SK-N-SH (cell line): ENCODE results near the gene FRMD8. TPM values are rescaled to one million over a fixed set of nuclear protein-coding genes. Genes with fewer than 3 reads are reported as not detected.

Source experiments
- CTCF ChIA-PET: fragments of 300-600, 350-600 bp; formaldehyde crosslinking; extraction: SDS; loops from one replicate; lab custom pipeline; 2021; lab: Yijun Ruan, JAX
- POLR2A ChIA-PET: fragments of 350-600 bp; sonication (Branson Sonifier 250); formaldehyde crosslinking; extraction: SDS; loops from one replicate; lab custom pipeline; 2020; ENCODE audit warnings: antibody characterized with exemption, inconsistent platforms; lab: Yijun Ruan, JAX
- DNase-seq: peaks from one replicate; pipeline ENCODE4 v3.0.0; 2012
- H2AFZ ChIP-seq: fragments of 200-600 bp; sonication (generic); 2 replicates; pipeline ENCODE4 v1.8.1; 2016; ENCODE audit warnings: antibody characterized with exemption, mild to moderate bottlenecking, low read depth
- H3F3A ChIP-seq: fragments of 200-600 bp; sonication (generic); replicated peaks from 2 replicates; pipeline ENCODE3; 2016; ENCODE audit warnings: antibody characterized with exemption, mild to moderate bottlenecking; ENCODE audit not compliant: insufficient read depth
- H3K27ac ChIP-seq, 2 experiments: fragments of 200-500 bp in 1 of 2; fragments of 200-600 bp in 1 of 2; sonication (Bioruptor generic) in 1 of 2; sonication (generic), shearing (Covaris generic) in 1 of 2; 2 replicates each; pipeline versions ENCODE4 v1.5.1 to v1.6.1; 2014 to 2016; ENCODE audit warnings: low read depth in 2 of 2, inconsistent platforms in 1 of 2, low read length in 1 of 2, mild to moderate bottlenecking in 1 of 2, mixed read lengths in 1 of 2
- H3K27me3 ChIP-seq: fragments of 200-600 bp; sonication (generic), shearing (Covaris generic); 2 replicates; pipeline ENCODE4 v1.6.1; 2016; ENCODE audit warnings: mixed run types; ENCODE audit not compliant: insufficient read depth
- H3K36me3 ChIP-seq, 2 experiments: fragments of 200-500 bp in 1 of 2; fragments of 200-600 bp in 1 of 2; sonication (Bioruptor generic) in 1 of 2; sonication (generic) in 1 of 2; replicated peaks in 1 of 2; 2 replicates each; pipeline versions ENCODE3 to v1.5.1; 2014 to 2016; ENCODE audit warnings: low read length in 1 of 2, mild to moderate bottlenecking in 1 of 2; ENCODE audit not compliant: insufficient read depth in 2 of 2, control insufficient read depth in 1 of 2
- H3K4me1 ChIP-seq, 2 experiments: fragments of 200-500 bp in 1 of 2; fragments of 200-600 bp in 1 of 2; sonication (Bioruptor generic) in 1 of 2; sonication (generic), shearing (Covaris generic) in 1 of 2; 2 replicates each; pipeline versions ENCODE4 v1.5.1 to v1.6.1; 2014 to 2016; ENCODE audit warnings: low read depth in 1 of 2, low read length in 1 of 2, mixed run types in 1 of 2; ENCODE audit not compliant: insufficient read depth in 2 of 2, control insufficient read depth in 1 of 2
- H3K4me2 ChIP-seq: fragments of 200-600 bp; sonication (generic), shearing (Covaris generic); 2 replicates; pipeline ENCODE4 v1.6.1; 2017; ENCODE audit warnings: mixed run types
- H3K4me3 ChIP-seq, 2 experiments: fragments of 200-500 bp in 1 of 2; fragments of 200-600 bp in 1 of 2; sonication (Bioruptor generic) in 1 of 2; sonication (generic), shearing (Covaris generic) in 1 of 2; 2 replicates each; pipeline versions ENCODE4 v1.5.1 to v1.8.1; 2014 to 2016; ENCODE audit warnings: low read depth in 2 of 2, inconsistent platforms in 1 of 2, low read length in 1 of 2, mild to moderate bottlenecking in 1 of 2, mixed read lengths in 1 of 2, moderate library complexity in 1 of 2
- H3K79me2 ChIP-seq: fragments of 200-600 bp; sonication (generic); 2 replicates; pipeline ENCODE4 v1.8.1; 2017; ENCODE audit warnings: mild to moderate bottlenecking; ENCODE audit not compliant: insufficient read depth
- H3K9ac ChIP-seq: fragments of 200-600 bp; sonication (generic); 2 replicates; pipeline ENCODE4 v1.6.1; 2017; ENCODE audit warnings: mixed run types
- H3K9me2 ChIP-seq: fragments of 200-600 bp; sonication (generic); 2 replicates; pipeline ENCODE4 v1.6.1; 2017; ENCODE audit warnings: mixed run types
- H3K9me3 ChIP-seq: fragments of 200-600 bp; sonication (generic); 2 replicates; pipeline ENCODE4 v1.6.1; 2017; ENCODE audit warnings: mixed run types, mild to moderate bottlenecking, moderate library complexity
- H4K20me1 ChIP-seq: fragments of 200-600 bp; sonication (generic); 2 replicates; pipeline ENCODE4 v1.6.1; 2017; ENCODE audit warnings: mild to moderate bottlenecking, mixed run types; ENCODE audit not compliant: insufficient read depth
- CHD2 ChIP-seq: fragments of 150-350 bp; IDR thresholded peaks from 2 replicates; pipeline ENCODE4 v1.6.1; 2018; ENCODE audit warnings: low read length; ENCODE audit not compliant: partially characterized antibody
- CTCF ChIP-seq: fragments of 200-600 bp; sonication (generic); IDR thresholded peaks from 2 replicates; pipeline ENCODE4 v1.6.1; 2017; ENCODE audit warnings: antibody characterized with exemption, mild to moderate bottlenecking, moderate library complexity
- FOSL2 ChIP-seq: IDR thresholded peaks from 2 replicates; pipeline ENCODE4 v1.4.0; 2012; ENCODE audit warnings: low read depth, mild to moderate bottlenecking, moderate library complexity, borderline replicate concordance
- FOXM1 ChIP-seq: IDR thresholded peaks from 2 replicates; pipeline ENCODE4 v1.4.0; 2012; ENCODE audit warnings: low read depth, mild to moderate bottlenecking
- GABPA ChIP-seq: IDR thresholded peaks from 2 replicates; pipeline ENCODE4 v1.4.0; 2012; ENCODE audit warnings: low read depth, mild to moderate bottlenecking
- IRF3 ChIP-seq: fragments of 150-350 bp; IDR thresholded peaks from 2 replicates; pipeline ENCODE4 v1.6.1; 2016; ENCODE audit warnings: mild to moderate bottlenecking, low read depth, low read length
- JUND ChIP-seq: IDR thresholded peaks from 2 replicates; pipeline ENCODE4 v1.4.0; 2012
- MEF2A ChIP-seq: IDR thresholded peaks from 2 replicates; pipeline ENCODE4 v1.4.0; 2012; ENCODE audit warnings: low read depth, borderline replicate concordance
- POLR2AphosphoS5 ChIP-seq: IDR thresholded peaks from 2 replicates; pipeline ENCODE4 v1.6.1; 2012; ENCODE audit warnings: low read depth, low read length
- RAD21 ChIP-seq: IDR thresholded peaks from 2 replicates; pipeline ENCODE4 v1.6.1; 2012; ENCODE audit warnings: mild to moderate bottlenecking, low read length
- RFX5 ChIP-seq: IDR thresholded peaks from 2 replicates; pipeline ENCODE4 v1.6.1; 2012; ENCODE audit warnings: mild to moderate bottlenecking, improper control_type of control experiment, low read length
- TCF12 ChIP-seq: IDR thresholded peaks from 2 replicates; pipeline ENCODE4 v1.4.0; 2012
- YY1 ChIP-seq: IDR thresholded peaks from 2 replicates; pipeline ENCODE4 v1.4.0; 2012; ENCODE audit warnings: low read depth, mild to moderate bottlenecking
- WGBS: methylation state at CpG from one replicate; pipeline ENCODE4 v1.1.6; 2017; ENCODE audit warnings: low lambda C conversion rate; 5-methylcytosine and 5-hydroxymethylcytosine counted together
- polyA plus RNA-seq, 3 experiments: library from polyadenylated mRNA; depleted of rRNA; stranded (reverse); fragments of >200 nt; gene quantifications; 2 replicates each; pipeline ENCODE4 v1.2.3, GENCODE V29; 2012

Gene FRMD8
- polyA plus RNA-seq, 1 of the 3 experiments (the other 2 are of a cell fraction): 19.0 TPM

- TF ChIP-seq CTCF (no peak), TCF12 (no peak), FOXM1 (no peak), IRF3 (no peak), GABPA (no peak), FOSL2 (no peak), MEF2A (no peak)
- TF ChIP-seq, all 33 proteins: peak for 3
Measured at GRCh38 chr11:65437436-65438227, 51.2 kb downstream of the FRMD8 start (continued).

- H3K9me3 ChIP-seq: no peaks in the 10 kb centered on the region
- peak overlapping the region in 1 of 2 experiments; percentile 12; a peak in 1 of 4 replicates for H3K4me3 ChIP-seq
- ChIA-PET CTCF (no interaction called here), POLR2A (interaction anchor here (1.0 to 1.1 kb wide), 2 partner anchors 55 to 63 kb away, joined by 3 to 4 read pairs; no protein-coding TSS in a partner anchor)
- TF ChIP-seq FOXM1 (no peak), TCF12 (peak; percentile 40; the same call in 1 of the 2 replicates), YY1 (no peak), POLR2AphosphoS5 (peak; percentile 67), RFX5 (no peak), JUND (peak; percentile 2; the same call in 1 of the 2 replicates), RAD21 (no peak), CHD2 (no peak)
- H3K27ac ChIP-seq: peak overlapping the region; percentile 47 to 100; a peak in 3 of 4 replicates
- H2AFZ ChIP-seq: no peak overlapping the region
- peaks cover 64 to 93% of the 10 kb centered on the region in 2 experiments for H3K36me3 ChIP-seq
- peak overlapping the region; percentile 49 for H3K4me2 ChIP-seq
- peaks cover 99% of the 10 kb centered on the region for H3K79me2 ChIP-seq
- DNase-seq: no peak
- peaks cover 99% of the 10 kb centered on the region for H3F3A ChIP-seq
- peaks cover 99% of the 10 kb centered on the region for H4K20me1 ChIP-seq
- 78% methylated on average over 9 of the region's 9 CpGs for WGBS
- no peaks in the 10 kb centered on the region for H3K27me3 ChIP-seq
- peak overlapping the region; percentile 37; the same call in 1 of the 2 replicates for H3K9ac ChIP-seq
- H3K9me2 ChIP-seq: no peaks in the 10 kb centered on the region
- peaks cover 3 to 22% of the 10 kb centered on the region in 2 experiments; a peak in 3 of 4 replicates for H3K4me1 ChIP-seq
Measured at GRCh38 chr11:65438257-65439151, 52.1 kb downstream of the FRMD8 start.
